GM19468 (cell line): ENCODE results near the gene HSF4.

Experiments
- ATAC-seq: cut with Tn5 transposase; IDR thresholded peaks from one replicate; pipeline ENCODE4 v1.9.1; 2021; ENCODE audit warnings: mild to moderate bottlenecking, moderate library complexity, moderate number of reproducible peaks; ENCODE audit not compliant: unreplicated experiment; ENCODE audit errors: extremely low read depth

The HSF4 gene

GRCh38 chr16:67213197-67214019 lies 48.9 kb downstream of the HSF4 start:
- ATAC-seq: no peak

GRCh38 chr16:67215706-67216105 lies 51.2 kb downstream of the HSF4 start:
- no peak for ATAC-seq

DNA sequence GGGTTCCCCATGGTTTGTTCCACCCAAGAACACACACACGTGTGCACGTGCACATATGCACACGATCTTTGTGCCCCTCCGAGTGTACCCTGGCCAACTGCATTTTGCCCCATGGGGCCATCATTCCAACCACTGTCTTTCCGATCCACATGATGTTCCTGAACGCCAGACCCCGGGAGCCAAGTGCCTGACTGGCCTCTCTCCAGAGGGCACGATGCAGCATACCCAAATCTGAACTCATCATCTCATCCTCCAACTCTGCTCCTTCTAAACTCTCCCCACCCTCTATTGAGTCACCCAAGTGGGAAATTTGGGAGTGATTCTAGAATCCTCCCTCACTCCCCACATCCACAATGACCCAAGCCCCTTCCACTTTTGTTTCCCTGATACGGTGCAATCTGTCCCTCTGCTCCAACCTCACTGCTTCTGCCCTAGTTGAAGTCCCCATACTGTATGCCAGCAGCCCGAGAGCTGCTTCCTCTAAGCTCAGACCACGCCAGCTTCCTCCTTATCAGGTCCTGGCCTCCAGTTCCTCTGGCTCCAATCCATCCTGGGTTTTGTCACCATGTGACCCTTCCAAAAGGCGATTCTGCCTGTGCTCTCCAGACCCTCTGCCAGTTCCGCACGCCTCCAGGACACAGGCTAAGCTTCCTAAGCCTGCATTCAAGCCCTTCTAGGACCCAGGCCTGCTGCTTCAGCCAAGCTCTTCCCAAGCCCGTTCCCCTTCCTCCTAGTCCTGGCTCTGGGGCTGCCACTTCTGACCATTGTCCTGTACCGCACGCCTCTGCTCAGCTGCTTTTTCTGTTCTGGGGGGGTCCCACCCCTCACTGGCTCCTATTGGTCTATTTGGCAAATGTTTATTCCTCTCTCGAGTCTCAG lies 52.3 kb downstream of the HSF4 start:
- ATAC-seq: no peak
